ENCODE measurements around the gene PPM1H.
"Not testable (repeated sequence)": the region's sequence is repeated elsewhere in the genome, so short reads cannot be mapped to it uniquely, and the experiment has no call there.

Gene PPM1H

DNA sequence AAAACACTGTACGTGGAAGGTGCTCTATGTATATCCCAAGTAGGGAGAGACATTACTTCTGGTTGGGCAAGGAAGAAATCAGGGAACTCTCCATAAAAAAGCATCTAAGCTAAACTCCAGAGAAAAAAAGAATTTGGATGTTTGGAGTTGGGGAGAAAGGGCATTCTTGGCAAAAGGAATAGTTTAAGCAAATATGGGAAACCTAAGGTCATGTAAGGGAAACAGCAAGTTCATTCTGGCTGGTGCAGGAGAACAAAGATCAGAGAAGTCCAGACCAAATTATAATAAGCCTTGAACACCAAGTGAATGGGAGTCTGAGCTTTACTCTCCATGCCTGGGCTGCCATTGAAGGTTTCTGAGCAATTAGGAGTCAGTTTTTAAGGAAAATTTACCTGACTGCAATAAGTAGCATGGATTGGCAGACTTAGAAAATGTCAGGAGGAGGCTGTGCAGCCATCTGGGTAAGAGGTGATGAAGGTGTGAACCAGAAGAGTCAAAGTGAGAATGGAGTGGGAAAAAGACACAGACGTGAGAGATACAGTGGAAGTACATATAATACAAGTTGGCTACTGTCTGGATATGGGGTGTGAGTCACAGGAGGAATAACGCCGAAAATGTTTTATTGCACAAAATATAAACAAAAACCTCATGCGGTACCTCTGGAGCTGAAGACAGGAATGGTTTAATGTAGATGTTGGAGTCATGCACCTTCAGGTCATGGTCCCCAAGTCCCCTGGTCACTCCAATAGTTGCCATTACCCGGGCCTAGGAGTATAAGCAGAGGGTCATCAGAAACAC is 245.7 kb downstream of the PPM1H start:
- DNase-seq (ENCODE audit: low read depth in 2 of 2, low spot score in 1 of 2), result no peak

DNA sequence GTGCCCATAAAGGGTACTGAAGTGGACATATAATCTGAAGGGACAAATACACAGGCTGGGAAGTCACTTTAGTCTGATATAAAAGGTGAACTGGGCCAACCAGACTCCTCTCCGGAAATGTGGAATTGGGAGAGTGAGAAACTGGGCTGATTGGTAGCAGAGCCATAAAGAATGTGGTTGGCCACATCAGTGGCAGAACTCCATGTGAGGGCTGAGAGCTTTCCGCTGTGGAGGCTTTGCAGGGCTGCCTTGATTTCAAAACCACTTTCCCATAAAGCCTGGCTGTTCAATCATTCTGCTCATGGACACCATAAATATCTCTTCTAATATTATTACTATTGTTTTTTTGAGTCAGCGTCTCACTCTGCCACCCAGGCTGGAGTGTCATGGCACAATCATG is 248.0 kb downstream of the PPM1H start:
- no peak for DNase-seq (ENCODE audit: low read depth in 2 of 2, low spot score in 1 of 2)

DNA sequence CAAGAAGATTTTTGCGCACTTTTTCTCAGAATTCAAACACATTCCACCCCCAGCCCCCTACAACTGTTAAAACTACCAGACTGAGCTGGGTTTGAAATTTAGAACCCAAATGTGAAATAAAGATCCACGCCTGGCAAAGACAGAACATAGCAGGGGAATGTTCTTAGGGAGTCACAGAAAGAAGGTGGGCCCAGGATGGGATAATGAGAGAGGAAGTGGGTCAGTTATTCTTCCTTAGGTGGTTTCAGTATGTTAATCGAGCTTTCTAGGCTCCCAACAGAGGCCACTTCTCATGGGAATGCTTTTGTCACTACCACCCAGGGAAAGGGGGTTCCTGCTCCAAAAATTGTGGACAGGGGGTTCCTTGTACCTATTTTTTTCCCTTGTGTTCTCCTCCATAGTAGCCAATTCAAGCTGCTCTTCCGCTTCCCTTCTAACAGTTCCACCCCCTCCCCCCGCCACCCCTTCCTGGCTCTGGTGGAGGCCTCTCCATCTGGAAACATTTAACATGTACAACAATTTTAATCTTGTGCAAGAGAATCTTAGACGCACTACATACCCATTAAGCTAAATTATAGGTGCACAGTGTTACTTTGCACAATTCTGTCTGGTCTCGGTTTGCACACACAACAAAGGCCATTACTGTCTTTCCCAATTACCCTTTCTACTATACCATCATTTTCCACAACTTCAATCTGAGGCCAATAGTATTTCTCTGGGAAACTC is 250.2 kb downstream of the PPM1H start:
- DNase-seq (ENCODE audit: low read depth in 2 of 2, low spot score in 1 of 2), result no peak

DNA sequence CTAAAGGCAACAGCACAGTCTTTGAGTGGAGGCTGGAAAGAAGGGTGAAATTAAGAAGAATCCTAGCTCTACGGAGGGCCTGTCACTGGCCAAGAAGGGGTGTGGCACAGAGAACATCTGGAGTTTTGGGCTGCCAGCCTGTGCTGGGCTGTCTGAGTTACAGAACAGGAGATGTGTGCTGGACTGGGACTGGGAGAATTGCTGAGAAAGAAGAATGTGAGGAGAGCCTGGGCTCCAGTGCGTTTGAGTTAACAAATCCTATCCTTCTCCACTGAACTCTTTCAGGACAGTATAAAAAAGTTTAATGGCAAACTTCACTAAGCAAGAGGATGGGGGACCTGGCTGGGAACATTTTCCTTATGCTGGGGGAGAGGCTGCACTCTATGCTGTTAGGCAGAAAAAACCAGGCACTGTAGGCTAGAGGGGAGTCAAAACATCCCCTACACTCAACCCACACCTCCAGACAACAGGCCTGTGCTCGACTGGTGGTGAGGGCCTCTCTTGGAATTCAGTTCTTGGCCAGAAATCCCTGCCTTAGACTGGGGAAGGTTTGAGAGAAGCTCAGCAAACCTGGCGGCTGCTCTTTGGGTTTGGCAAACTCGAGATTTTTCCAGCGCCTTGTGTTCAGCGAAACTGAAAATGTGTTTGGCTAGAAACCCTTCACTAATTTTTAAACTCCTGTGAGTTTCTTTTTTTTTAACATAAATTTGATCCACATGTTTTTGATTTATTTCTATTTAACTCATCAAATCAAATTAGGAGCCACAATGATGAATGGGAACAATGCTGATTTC is 251.0 kb downstream of the PPM1H start:
- DNase-seq (ENCODE audit: low read depth in 2 of 2, low spot score in 1 of 2), result no peak

DNA sequence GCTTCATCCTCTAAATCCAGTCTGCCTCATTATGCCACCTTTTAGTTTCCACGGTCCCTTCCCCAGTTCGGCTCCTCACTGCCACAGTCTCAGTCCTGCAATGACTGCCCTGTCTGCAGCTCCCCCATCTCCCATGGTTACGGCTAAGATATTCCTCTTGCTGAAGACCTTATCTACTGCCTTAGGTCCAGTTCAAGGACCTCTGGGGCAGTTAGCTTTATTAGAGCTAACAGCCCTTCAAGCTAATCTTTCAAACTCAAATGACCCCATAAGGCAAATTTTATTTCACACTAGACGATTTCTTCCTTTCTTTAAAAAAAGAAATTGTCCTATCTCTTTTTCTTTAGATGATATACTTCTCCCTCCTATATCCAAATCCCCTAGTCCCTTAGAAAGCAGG is 253.6 kb downstream of the PPM1H start:
- no peak for DNase-seq (ENCODE audit: low read depth in 2 of 2, low spot score in 1 of 2)

DNA sequence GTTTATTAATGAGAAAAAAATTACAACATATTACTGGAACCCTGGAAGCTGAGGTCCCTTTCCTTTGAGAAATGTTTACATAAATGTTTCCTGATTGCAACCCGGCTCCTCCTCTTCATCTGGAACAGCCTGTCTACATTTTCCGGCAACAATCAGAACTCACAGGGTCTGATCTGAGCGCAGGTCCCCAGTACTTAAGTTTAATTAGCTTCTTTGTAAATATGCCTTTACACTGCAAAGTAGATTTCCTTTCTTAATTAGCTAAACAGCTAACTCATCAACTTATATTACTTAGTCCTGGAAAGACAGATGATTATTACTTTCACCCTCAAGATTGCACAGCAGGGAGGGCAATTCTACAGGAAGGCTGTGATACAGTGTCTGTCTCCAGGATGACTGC is 255.3 kb downstream of the PPM1H start:
- DNase-seq (ENCODE audit: low read depth in 2 of 2, low spot score in 1 of 2), result no peak

DNA sequence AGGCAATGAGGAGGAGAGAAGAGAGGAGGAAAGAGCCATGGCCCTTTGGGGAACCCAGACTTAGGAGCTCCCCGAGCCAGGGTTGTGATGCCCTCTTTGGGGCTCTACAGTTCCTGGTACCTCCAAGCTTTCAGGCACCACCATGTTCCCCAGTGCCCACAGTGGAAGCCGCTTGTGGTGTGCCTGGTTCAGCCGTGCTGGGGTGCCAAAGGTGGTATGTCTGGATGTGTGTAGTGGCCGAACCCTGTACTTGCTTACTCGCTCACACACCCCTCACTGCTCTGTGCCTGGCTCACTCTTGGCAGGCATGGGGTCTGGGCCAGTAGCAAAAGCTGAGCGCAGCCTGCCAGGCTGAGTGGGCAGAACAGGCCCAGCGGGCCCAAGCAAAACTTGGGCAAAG is 257.6 kb downstream of the PPM1H start:
- DNase-seq (ENCODE audit: low read depth in 2 of 2, low spot score in 1 of 2), result no peak

DNA sequence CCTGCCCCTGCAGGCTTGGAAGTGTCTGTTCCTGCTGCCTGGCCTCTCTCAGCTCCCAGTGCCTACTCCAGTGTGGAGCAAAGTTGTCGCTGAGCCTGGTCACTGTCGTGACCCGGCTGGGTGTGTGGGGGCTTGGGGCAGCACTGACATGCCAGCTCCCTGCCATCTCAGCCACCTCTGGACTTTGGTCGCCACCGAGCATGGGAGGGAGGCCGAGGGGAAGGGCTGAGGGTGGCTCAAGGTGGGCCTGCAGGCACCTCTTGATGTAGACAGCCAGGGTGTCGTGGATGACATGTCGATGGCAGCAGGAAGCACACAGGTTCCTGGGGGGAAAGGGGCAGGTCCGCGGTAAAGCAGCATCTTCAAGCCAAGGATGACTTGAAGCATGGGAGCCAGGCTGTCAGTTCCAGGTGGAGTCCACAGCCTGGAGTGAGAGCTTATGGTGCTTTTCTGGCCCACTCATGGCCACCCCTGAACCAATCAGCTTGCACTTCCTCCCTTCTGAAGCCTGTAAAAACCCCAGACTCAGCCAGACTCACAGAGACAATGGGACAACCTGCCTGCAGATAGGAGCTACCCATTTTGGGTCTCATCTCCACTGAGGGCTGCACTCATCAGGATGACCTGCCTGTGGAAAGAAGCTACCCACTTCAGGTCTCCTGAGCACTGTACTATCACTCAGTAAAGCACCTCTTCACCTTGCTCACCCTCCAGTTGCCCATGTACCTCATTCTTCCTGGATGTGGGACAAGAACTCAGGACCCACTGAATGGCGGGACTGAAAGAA is 258.2 kb downstream of the PPM1H start:
- DNase-seq (ENCODE audit: low read depth in 2 of 2, low spot score in 1 of 2), result no peak

DNA sequence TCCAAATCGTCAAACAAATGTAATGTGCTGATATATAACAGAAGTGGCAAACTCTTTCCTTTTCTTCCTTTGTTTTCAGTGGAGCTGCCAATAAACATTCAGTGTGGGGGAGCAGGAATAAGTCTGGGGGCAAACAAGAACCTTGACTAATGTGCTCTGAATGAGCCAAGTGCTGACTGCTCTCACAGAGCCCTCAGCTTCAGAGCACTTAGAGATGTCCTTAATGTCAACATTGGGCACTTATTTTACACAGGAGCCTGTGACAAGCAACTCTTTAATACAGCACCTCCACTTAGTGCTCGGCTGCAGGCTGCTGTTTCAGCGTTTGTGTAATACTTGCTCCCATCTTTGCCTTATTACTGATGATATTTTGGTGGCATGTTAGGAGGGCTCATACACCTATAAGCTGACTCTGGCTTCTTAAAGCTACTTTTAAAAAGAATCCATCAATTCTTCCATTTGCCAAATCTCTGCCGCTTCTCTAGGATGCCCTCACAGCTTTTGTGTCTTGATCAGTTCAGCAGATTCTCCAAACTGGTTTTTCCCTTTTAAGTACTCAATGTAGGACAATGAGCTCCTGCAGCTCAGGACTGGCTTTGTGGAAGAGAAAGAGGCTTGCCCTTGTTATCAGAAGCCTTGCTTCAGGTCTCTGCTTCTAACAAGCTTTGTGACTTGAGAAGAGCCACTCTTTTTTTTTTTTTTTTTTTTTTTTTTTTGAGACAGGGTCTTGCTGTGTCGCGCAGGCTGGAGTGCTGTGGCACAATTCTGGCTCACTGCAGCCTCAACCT is 261.7 kb downstream of the PPM1H start:
- no peak for DNase-seq (ENCODE audit: low read depth in 2 of 2, low spot score in 1 of 2)

DNA sequence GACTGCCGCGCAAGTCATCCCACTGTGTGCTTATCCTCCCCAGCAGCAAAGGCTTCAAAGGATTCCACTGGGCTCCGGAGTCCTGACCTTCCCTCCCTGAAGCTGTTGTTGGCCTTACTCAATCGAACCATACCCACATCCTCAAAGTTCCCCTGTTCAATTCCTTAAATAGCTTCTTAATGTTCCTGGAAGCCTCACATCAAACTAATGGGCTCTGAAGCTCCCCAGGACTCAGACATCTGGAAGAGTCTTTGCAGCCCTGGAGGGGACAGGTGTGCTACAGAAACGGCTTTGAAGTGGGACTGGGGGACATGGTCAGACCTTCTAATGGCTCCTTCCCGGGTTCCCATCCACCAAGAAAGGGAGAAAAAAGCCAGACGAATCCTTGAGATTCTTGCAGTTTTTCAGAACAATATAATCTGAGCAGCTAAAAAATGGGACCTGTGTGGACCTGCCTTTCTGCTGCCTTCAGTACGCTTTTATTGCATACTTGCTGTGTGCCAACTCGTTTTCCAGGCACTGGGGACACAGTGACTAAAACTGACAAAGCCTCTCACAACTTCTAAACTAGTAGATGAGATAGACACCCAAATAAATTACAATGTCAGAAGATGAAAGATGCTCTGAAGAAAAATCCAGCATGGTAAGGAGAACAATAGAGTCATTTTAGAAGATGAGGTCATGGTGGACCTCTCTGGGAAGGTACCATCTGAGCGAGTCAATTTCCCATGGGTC is 263.8 kb downstream of the PPM1H start:
- no peak for DNase-seq (ENCODE audit: low read depth in 2 of 2, low spot score in 1 of 2)

DNA sequence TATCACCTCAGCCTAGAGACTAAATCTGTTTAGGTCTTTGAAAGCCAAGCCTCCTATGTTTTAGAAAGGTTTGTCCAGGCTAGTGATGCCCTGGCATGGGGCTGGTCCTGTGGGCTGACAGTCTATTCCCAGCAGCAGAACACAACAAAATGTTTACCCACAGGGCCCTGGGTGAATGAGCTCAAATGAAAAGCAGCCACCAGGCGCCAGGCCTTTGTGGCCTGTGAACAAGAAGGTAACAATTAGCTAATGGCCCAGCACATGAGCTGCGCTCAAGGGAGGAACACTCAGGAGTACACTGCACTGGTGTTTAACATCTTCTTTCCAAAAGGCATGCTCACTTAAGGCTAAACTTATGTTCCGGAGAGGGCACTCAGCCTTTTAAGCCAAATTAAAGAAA is 266.2 kb downstream of the PPM1H start:
- DNase-seq (ENCODE audit: low read depth in 2 of 2, low spot score in 1 of 2), result no peak

DNA sequence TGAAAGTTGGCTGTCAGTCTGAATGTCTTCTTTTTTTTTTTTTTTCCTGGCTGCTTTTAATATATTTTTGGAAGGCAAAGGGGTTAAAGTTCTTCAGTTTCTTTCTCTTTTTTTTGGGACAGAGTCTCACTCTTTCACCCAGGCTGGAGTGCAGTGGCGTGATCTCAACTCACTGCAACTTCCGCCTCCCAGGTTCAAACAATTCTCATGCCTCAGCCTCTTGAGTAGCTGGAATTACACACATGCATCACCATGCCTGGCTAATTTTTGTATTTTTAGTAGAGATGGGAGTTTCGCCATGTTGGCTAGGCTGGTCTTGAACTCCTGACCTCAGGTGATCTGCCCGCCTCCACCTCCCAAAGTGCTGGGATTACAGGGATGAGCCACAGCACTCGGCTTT is 270.0 kb downstream of the PPM1H start:
- not testable (repeated sequence) for DNase-seq (ENCODE audit: low read depth in 2 of 2, low spot score in 1 of 2)

DNA sequence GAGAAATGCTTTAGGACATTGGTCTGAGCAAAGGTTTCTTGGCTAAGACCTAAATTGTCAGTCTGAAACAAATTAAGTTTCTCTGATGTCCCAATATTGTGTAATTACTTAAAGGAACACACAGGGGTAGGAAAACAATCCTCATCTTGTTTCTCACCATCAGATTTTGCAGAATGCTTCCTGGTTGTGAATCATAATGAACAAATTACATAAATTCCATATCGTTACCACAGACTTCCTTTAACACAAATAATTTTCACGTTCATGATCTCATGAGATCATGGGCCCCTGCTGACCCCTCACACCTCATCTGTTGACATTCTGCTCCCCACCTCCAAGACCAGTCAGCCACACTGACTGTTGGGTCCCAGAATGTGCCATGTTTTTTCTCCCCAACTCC is 274.2 kb downstream of the PPM1H start:
- no peak for DNase-seq (ENCODE audit: low read depth in 2 of 2, low spot score in 1 of 2)

DNA sequence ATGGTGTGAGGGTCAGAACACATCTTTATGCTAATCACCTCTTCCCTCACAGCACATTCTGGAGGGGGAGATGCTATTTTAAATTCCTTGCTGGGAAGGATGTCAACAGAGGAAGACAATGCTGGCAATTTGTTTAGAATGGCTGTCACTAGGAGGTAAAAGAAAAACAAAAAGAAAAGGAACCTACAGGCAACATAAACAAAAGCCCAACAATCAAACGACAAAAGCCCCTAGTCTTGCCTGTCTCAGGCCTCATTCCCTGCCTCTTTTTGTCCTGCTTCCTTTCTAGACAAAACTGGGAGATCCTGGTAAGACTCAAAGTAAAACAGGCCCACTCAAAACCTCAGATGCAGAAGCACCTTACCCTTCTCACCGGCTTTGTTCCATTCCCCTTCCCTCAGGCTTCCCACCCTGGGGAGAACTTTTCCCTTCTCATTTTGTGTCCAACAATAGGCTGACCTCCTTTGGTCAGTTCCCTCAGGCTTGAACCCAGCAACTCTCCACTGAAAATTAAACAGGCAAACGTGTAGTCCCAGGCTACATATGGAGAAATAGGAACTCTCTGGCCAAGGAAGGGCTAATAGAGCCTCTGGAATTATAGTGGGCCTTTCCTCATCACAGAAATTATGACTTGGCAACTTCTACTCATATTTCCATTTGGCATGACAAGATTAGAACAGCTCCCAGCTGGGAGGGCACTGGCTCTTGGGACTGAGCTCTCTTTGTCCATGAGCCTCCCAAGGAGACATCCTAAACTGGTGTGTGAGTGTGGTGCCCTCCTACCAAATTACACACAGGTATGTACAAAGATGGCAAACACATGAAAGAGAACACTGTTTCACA is 275.3 kb downstream of the PPM1H start:
- no peak for DNase-seq (ENCODE audit: low read depth in 2 of 2, low spot score in 1 of 2)

DNA sequence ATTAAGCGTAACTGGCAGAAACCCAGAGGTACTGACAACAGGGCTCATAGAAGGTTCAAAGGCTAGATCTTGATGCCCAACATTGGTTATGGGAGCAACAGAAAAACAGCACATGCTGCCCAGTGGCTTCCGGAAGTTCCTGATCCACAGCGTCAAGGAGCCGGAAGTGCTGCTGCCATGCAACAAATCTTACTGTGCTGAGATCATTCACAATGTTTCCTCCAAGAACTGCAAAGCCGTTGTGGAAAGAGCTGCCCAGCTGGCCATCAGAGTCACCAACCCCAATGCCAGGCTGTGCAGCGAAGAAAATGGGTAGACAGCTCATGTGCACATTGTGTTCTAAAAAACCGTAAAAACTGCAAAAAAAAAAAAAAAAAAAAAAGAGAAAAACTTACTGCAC is 276.0 kb downstream of the PPM1H start:
- no peak for DNase-seq (ENCODE audit: low read depth in 2 of 2, low spot score in 1 of 2)

DNA sequence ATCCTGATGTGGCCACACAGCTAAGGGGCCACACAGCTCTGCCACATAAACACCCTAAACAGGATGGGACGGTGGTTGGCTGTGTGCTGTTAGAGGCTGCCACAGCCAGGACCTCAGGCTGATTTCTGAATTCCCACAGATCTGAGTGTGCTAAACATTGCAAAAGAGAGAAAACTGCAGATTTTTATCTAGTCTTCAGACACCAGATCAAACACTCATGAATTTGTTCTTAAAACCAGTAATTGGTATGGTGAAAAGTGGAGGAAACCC is 277.7 kb downstream of the PPM1H start:
- no peak for DNase-seq (ENCODE audit: low read depth in 2 of 2, low spot score in 1 of 2)

DNA sequence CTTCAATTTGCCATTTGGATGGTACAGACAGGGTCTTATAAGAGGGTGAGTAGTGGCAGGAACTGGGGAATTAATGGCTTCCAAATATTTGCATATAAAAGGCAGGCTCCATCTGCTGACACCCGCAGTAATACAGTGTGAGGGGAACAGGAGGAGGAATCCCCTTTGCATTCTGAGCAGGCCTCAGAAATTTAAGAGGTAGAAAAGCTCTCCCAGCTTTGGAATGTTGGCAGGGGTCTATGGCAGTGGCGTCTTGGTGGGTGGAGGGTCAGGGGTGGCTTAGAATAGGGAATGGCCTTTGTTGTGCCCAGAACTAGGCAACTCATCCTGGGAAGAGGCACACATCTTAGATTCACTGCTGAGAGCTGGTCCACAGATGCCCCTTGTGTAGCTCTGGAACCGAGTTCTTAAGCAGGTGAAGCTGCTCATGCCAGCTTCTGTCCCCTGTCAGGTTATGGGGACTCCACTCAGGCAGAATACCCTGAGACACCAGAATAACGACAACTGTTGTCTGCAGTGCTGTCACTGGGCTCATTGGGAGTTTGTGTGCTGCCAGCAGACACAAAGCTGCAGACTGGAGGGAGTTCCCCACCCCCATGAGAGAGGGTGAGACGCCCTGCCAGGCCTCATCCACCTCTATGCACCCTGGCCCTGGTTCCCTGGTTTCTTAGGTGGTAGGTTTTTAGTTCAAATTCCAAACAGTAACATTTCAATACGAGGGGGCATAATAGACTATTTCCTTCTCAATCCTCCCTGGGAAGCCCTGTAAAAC is 278.2 kb downstream of the PPM1H start:
- no peak for DNase-seq (ENCODE audit: low read depth in 2 of 2, low spot score in 1 of 2)

DNA sequence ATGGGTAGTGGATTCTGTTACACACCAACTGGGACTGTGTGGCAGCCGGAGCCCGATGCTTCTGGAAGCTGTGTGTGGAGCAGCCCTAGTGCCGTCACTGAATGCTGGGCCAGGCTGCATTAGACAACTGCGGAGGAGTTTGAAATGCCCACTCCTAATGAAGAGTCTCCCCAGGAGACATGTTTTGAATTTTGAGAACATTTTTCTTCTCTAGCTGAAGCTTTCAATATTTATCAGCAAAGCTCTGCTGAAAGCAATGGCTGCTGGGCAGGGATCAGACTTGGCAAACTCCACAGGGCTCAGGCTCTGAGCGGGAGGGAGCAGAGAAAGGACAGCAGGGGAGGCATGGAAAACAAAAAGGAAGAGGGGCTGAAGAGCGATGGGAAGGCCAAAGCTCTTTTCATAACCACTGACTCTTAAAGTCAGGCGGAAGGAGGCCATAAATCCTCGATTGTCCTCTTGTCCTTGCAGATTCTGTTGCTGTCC is 279.2 kb downstream of the PPM1H start:
- no peak for DNase-seq (ENCODE audit: low read depth in 2 of 2, low spot score in 1 of 2)
